ENCODE measurements around the gene FRMD1. TPM values are rescaled to one million over a fixed set of nuclear protein-coding genes. Genes with fewer than 3 reads are reported as not detected.

The FRMD1 gene
- total and polyA plus RNA-seq, 2 of the 8 experiments (the other 6 are each of a cell fraction or from before 2014, with no cell fraction given), result 0.36 TPM; not detected in 1

GRCh38 chr6:168097221-168097620 lies 18.2 kb upstream of the FRMD1 start:
- Histone ChIP-seq H3K4ac (replicated peaks; ENCODE audit: insufficient read length, low read depth, low read length) (no peak overlapping the region), H2BK120ac (replicated peaks; ENCODE audit: low read depth, low read length) (no peak overlapping the region), H3K4me1 (replicated peaks in 1 of 4; ENCODE audit: control insufficient read depth in 3 of 4, insufficient read depth in 4 of 4, low read length in 3 of 4) (peaks cover 0 to 4% (median 4%) of the 10 kb centered on the region in 4 experiments; a peak in 4 of 7 replicates), H3K9me3 (ENCODE audit: insufficient read depth in 2 of 2, low read depth in 1 of 2, low read length in 1 of 2) (no peaks in the 10 kb centered on the region), H3K79me1 (ENCODE audit: low read depth, low read length) (no peaks in the 10 kb centered on the region), H4K20me1 (replicated peaks in 1 of 2; ENCODE audit: control insufficient read depth in 1 of 2, insufficient read depth in 2 of 2, low read length in 2 of 2) (no peaks in the 10 kb centered on the region), H3K27me3 (replicated peaks in 1 of 4; ENCODE audit: control insufficient read depth in 3 of 4, extremely low read depth in 1 of 4, insufficient read depth in 3 of 4, low read length in 3 of 4) (peaks cover 9 to 17% (median 15%) of the 10 kb centered on the region in 4 experiments; a peak in 6 of 7 replicates), H3K36me3 (ENCODE audit: control insufficient read depth in 2 of 4, insufficient read depth in 4 of 4, low read length in 3 of 4) (no peaks in the 10 kb centered on the region), H4K91ac (replicated peaks; ENCODE audit: insufficient read length, low read length) (peak overlapping the region; percentile 42), H2AK5ac (ENCODE audit: low read depth, low read length) (no peak overlapping the region; the same call in 1 of the 2 replicates), H3K4me3 (ENCODE audit: extremely low read depth in 1 of 4, insufficient read depth in 2 of 4, low read depth in 3 of 4, low read length in 4 of 4) (no peak overlapping the region), H3K9ac (replicated peaks in 1 of 4; ENCODE audit: extremely low read depth in 1 of 4, low read depth in 3 of 4, low read length in 3 of 4) (no peak overlapping the region), H4K8ac (ENCODE audit: extremely low read depth, insufficient read depth, low read length) (no peak overlapping the region), H3K23me2 (ENCODE audit: low read depth, low read length) (no peaks in the 10 kb centered on the region), H3K79me2 (ENCODE audit: control insufficient read depth in 1 of 2, insufficient read depth in 2 of 2, low read length in 2 of 2) (no peaks in the 10 kb centered on the region), H2BK20ac (ENCODE audit: low read length) (no peak overlapping the region), H2BK15ac (ENCODE audit: low read length) (no peak overlapping the region), H3K18ac (ENCODE audit: extremely low read depth, low read length) (no peak overlapping the region), H3K56ac (replicated peaks; ENCODE audit: insufficient read length, low read depth, low read length) (no peak overlapping the region), H2BK12ac (ENCODE audit: low read depth, low read length) (peak overlapping the region; percentile 63; the same call in 1 of the 2 replicates), H2BK5ac (ENCODE audit: low read depth, low read length) (no peak overlapping the region), H3K27ac (ENCODE audit: low read depth, low read length) (no peak overlapping the region), H3K4me2 (ENCODE audit: insufficient read depth in 1 of 2, low read depth in 2 of 2, low read length in 2 of 2) (no peak overlapping the region), H4K5ac (ENCODE audit: insufficient read length, low read depth, low read length) (no peak overlapping the region), H3K23ac (ENCODE audit: insufficient read length) (no peak overlapping the region), H3K14ac (ENCODE audit: insufficient read length) (no peak overlapping the region), H2AFZ (ENCODE audit: low read length) (no peak overlapping the region)
- POLR2A ChIA-PET (ENCODE audit: partially characterized antibody), result no interaction called here
- 91% methylated on average over 9 of the region's 10 CpGs; no CpG with 5 or more reads in 1 of the 2 experiments for WGBS, 2 experiments (ENCODE audit: extremely low coverage in 1 of 2, insufficient coverage in 1 of 2, insufficient read length in 1 of 2, insufficient replicate concordance in 2 of 2, low coverage in 1 of 2, low lambda C conversion rate in 2 of 2, missing lambda C conversion rate in 1 of 2)
- DNase-seq (ENCODE audit: low read depth in 1 of 2, low spot score in 2 of 2) (no peak), FAIRE-seq (no peak)
- CTCF ChIA-PET (ENCODE audit: partially characterized antibody), result interaction anchor here (0.6 to 2.6 kb wide), 3 partner anchors 20 to 37 kb away, joined by 3 to 9 read pairs (median 3); no protein-coding TSS in a partner anchor
- TF ChIP-seq YY1 (IDR thresholded peaks at IDR 0.05; ENCODE audit: low read depth, low read length) (no peak), POLR2A (IDR thresholded peaks at IDR 0.05; ENCODE audit: control extremely low read depth in 1 of 2, low read depth in 2 of 2, low read length in 2 of 2) (no peak), CTCF (IDR thresholded peaks at IDR 0.05; ENCODE audit: control extremely low read depth in 1 of 3, insufficient read depth in 1 of 3, low read depth in 1 of 3, low read length in 3 of 3) (no peak), PHF8 (conservative IDR thresholded peaks at IDR 0.05; ENCODE audit: low read depth, low read length) (no peak), GABPA (IDR thresholded peaks at IDR 0.05; ENCODE audit: borderline replicate concordance, insufficient read depth, low read length) (no peak), MAFK (IDR thresholded peaks at IDR 0.05; ENCODE audit: low read depth, low read length) (no peak), POLR2AphosphoS5 (IDR thresholded peaks at IDR 0.05; ENCODE audit: low read depth, low read length) (no peak), TCF12 (IDR thresholded peaks at IDR 0.05; ENCODE audit: low read depth, low read length) (no peak)
